NCI-H128 (cell line): ENCODE measurements around the gene FEM1A.
A peak's percentile ranks its signal among the peaks of the same experiment; 100 is the strongest.
"Not testable (repeated sequence)": the region's sequence is repeated elsewhere in the genome, so short reads cannot be mapped to it uniquely, and the experiment has no call there.

ENCODE experiments used
- DNase-seq: peaks from one replicate; lab custom pipeline; 2025; ENCODE audit not compliant: unreplicated experiment; lab: John Stamatoyannopoulos, UW

The FEM1A gene

DNA sequence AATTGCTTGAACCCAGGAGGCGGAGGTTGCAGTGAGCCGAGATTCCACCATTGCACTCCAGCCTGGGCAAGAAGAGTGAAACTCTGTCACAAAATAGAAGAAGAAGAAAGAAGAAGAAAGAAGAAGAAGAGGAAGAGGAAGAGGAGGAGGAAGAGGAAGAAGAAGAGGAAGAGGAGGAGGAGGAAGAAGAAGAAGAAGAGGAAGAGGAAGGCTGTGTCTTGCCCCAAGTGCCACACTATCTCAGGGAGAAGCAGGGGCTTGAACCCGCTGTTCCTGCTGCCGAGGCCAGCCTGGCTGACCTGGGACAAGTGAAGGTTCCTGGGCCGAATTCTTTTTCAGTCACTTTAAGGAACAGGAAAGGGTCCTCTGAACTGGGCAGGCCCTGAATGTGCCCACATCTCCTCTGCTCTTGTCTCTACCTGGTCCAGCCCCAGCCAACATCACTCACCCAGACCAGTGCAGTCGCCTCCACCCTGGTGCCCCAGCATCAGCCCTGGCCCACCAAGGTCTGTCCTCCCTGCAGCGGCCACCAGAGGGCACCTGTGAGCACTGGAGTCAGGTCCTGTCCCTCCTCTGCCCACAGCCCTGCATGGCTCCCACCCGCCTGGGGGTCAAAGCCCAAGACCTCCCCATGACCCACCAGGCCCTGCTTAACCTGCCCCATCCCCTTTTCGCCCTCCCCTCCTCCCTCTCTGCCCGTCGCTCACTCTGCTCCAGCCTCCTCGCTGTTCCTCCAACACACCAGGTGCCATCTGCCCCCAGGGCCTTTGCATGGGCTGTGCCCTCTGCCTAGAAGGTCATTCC is 20.0 kb downstream of the FEM1A start:
- no peak for DNase-seq

DNA sequence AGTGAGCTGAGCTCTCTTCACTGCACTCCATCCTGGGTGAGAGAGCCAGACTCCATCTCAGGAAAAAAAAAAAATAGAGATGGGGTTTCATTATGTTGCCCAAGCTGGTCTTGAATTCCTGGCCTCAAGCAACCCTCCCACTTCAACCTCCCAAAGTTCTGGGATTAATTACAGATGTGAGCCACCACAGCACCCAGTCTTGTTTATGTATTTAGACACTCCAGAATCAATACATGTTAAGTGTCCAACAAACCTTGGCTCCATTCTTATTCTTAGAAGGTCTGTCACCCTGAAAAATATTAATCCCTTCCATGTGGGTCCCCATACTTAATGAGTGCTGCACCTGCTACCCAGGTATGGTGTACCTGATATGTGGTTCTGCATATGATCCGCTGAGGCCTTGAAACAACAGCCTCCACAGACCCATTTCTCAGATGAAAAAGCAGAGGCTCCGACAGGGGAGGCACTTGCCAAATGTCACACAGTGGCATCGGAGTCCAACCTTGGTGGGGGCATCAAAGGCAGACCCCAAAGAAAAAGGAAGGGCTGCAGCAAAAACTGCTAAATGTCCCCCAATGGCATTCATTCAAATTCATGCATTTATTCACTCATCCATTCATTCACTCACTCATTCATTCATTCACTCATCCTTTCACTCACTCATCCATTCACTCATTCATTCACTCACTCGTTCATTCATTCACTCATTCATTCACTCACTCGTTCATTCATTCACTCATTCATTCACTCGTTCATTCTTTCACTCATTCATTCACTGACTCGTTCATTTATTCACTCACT is 23.3 kb downstream of the FEM1A start:
- no peak for DNase-seq

DNA sequence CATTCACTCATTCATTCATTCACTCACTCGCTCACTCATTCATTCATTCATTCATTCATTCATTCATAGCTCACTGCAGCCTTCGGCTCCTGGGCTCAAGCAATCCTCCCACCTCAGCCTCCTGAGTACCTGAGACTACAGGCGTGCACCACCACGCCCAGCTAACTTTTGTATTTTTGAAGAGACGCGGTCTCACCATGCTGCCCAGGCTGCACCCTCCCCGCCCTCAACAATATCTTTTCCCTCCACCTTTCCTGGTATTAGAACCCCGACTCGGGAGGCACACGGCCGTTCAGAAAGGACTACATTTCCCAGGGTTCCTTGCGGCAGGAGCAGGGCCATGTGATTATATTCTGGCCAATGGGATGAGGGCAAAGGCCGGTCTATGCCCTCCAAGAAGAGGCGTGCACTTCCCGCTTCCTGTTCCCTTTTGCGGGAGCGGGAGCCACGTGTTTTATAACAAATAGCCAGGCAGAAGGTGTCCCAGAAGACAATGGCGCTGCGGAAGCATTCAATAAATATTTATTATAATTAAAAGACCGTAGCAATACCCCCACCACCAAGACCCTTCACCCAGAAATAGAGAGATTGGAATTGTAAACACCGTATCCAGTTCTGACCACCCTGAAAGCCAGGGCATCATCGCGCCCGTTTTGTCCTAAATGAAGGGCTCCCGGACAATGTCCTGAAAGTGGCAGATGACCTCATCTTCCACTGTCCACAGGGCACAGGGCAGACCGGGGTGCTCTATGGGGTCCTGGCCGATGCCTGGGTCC is 24.1 kb downstream of the FEM1A start:
- DNase-seq, result peak; percentile 35

DNA sequence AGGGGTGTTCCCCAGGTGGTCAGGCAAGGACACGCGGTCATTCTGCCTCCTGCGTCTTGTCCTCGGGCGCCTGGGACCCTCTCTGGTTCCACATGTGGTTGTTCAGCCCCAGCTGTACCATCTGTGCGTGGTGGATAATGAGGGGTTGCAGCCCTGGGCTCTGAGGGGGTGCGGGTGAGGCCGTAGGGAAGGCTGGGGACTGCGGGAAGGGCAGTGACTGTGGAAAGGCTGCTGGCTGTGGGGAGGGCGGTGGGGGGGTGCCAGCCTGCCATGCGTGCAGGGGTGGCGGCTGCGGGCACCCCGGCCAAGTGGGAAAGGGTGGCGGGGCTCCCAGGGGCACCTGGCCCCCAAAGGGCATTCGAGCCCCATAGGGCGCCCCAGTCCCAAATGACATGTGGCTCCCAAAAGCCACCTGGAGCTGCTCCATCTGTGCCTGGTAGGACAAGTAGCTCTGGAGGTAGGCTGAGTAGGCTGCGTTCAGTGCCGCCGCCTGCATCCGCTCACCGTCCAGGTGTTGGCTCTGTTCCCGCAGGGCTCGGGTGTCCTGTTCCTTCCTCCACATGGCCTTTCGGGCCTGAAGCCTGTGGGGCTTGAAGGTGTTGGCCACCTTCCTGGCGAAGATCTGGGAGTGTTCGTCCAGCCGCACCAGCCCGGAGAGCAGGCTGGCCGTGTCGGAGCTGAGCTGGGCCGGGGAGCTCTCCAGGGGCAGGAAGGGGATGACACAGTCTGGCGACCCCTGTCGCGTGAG is 24.8 kb downstream of the FEM1A start:
- DNase-seq, result no peak

DNA sequence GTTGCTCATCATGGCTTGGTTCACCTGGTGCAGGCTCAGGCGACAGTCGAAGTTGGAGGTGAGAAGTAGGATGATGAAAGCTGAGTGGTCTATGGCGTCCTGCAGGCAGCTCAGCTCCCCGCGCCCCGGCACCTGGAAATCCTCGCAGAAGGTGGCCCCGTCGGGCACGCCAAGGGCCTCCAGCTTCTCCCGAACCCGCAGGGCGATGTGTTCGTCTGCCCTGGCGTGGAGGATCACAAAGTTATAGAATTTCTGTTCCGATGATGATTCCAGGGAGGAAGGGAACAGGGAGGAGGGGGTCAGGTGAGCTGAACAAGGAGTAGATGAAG is 25.4 kb downstream of the FEM1A start:
- DNase-seq, result no peak

DNA sequence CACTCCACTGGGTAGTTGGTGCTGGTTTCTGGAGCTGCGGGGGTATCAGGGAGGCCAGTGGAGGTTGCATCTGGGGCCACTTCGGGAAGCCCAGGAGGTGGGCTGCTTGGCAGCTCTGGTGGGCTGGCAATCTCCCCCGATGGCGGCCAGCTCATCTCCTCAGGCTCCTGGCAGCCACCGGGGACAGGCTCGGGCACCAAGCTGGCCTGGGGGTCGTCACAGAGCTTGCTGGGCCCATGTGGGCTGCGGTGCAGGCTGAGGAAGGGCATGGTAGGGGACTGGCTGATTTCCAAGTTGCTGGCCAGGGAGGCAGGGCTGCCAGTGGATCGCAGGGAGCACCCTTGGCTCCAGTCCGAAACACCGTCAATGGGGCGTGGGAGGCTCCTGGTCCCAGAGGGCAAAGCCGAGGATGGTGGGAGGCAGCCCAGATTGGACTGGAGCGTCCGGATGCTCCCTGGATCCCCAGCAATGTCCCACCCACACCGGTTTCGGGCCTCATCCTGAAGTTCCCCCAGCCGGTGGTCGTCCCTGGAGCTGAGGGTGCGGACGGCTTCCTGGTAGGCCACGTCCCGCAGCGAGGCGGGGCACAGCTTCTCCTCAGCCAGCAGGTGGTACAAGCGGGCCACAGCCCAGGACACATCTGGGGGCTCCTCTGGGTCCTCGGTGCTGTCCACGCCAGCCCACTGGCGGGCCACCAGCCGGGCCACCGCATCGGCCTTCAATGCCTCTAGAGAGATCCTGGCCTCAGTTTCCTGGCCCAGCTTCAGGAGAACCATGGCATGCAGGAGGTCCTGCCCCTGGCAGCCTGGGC is 26.1 kb downstream of the FEM1A start:
- no peak for DNase-seq

DNA sequence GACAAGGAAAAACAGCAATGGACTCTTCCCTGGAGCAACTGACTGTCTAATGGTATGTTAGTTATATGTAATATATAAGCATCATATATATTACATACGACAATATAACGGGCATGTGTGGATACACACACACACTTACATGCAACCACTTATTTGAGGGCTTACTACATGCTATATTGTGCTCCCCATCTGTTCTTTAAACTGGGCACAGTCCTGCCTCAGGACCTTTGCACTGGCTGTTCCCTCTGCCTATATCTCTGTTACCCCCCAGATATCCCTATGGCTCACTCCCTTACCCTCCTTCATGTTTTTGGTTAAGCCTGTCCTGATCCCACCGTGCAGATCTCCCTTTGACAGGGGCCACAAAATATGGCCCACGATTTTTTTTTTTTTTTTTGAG is 29.7 kb downstream of the FEM1A start:
- no peak for DNase-seq

DNA sequence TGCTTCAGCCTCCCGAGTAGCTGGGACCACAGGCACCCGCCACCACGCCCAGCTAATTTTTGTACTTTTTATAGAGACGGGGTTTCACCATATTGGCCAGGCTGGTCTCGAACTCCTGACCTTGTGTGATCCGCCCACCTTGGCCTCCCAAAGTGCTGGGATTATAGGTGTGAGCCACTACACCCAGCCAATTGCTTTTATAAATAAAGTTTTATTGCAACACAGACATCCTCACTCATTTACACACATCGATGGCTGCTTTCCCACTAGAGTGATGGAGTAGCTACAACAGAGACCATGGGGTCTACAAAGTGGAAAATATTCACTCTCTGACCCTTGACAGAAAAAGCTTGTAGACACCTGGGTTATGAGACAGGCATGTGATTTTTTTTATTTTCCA is 30.8 kb downstream of the FEM1A start:
- not testable (repeated sequence) for DNase-seq

DNA sequence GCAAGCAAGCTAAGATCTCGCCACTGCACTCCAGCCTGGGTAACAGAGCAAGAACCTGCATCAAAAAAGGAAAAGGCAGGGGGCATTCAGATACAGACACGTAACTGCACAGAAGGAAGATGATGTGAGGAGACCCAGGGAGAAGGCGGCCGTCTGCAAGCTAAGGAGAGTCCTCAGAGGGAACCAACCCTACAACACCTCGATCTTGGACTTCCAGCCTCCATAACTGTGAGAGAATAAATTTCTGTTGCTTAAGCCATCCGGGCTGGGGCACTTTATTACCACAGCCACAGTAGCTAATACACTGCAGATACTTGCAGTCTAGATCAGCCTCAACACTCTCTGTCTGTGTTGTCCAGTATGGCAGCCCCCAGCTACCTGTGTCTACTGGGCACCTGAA is 32.0 kb downstream of the FEM1A start:
- DNase-seq, result no peak

DNA sequence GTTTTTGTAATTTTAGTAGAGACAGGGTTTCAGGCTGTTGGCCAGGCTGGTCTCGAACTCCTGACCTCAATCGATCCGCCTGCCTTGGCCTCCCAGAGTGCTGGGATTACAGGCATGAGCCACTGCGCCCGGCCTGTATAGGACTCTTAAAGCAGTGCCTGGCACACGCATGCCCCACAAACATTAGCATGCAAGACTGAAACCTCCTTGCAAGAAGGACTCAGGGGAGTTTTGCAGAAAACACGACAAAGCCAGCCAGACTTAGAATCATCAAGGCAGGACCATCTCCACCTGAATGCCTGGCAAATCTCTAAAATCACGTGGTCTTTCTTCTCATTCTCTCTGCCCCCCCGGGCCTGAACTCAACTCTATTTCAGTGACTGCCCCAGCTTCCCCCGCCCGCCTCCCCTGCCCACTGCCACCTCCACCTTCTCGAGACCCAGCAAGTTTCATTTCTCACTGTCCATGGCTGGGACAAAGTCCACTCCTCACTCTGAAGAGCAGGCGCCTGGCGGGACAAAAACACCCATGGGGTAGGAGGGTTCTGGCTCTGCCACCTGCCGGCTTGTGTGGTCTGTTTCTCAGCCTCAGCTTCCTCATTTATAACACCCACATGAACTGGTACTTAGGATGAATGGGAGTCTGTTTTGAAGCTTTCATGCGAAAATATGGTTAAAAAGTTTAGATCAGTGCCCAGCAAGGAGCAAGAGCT is 37.6 kb downstream of the FEM1A start:
- DNase-seq, result no peak

DNA sequence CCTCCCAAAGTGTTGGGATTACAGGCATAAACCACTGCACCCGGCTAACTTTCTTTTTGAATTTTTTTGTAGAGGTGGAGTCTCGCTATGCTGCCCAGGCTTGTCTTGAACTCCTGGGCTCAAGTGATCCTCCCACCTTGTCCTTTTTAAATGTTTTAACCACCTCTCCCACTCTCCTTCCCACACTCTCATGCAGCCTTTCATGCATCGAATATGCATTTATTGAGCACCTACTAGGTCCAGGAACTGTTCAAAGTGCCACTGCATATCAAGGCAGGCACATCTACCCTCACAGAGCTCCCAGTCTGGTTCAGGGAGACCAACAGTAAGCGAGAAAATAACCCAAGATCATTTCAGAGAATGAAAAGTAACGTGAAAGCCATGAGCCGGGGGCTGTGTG is 38.8 kb downstream of the FEM1A start:
- no peak for DNase-seq

DNA sequence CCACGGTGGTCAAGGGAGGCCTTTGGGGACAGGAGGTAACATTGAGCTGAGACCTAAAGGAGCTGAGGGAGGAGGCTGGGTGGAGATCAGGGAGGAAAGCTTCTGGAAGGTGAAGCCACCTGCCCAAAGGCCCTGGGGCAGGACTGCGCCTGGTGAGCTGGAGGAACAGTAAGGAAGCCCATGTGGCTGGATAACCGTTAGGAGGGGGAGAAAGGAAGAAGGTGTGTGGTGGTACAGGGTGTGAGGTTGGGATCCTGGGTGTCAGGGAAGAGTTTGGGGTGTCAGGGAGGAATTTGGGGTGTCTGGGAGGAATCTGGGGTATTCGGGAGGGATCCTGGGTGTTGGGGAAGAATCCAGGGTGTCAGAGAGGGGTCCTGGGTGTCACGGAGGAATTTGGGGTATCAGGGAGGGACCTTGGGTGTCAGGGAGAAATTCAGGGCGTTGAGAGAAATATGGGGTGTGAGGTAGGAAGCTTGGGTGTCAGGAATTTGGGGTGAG is 39.3 kb downstream of the FEM1A start:
- DNase-seq, result no peak

DNA sequence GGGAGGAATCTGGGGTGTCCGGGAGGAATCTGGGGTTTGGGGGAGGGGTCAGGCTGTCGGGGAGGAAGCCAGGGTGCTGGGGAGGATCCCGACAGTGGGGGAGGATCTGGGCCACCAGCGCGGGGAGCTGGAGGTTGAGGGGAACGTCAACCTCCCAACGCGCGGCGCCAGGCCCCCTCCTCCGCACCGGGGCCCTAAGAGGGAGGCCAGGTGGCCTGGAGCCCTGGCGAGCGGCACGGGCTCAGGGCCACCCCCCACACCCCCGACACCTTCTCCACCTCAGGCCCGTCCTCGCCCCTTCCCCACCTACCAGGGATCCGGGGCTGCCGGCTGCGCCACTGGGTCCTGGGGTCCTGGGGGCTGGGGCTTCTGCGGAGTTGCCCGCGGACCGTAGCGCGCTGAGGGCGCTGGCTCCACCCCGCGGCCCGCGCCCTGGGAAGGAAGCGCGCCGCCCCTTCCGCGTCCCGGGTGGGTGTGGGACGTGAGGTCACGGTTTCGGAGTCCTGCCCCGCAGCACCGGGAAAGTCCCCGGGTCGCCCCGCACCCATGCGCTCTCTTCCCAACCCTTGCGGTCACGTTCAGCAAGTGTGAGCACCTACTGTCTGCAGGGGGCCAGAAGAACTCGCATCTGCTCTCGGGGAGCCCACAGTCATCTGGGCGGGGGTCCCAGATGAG is 39.9 kb downstream of the FEM1A start, which contains the start of gene TICAM1:
Gene TICAM1 (minus strand): TSS at position 409 of the 675 bp plus-strand sequence. CDS start 13,335 bp downstream, outside the sequence.
- DNase-seq, result no peak

DNA sequence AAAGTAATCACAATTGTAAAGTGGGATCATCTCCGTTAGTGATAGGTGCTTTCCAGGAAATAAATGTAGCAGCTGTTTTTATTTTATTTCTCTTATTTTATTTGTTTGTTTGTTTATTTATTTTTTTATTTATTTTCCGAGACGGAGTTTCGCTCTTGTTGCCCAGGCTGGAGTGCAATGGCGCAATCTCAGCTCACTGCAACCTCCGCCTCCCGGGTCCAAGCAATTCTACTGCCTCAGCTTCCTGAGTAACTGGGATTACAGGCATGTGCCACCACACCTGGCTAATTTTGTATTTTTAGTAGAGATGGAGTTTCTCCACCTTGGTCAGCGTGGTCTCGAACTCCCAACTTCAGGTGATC is 40.4 kb downstream of the FEM1A start:
- DNase-seq, result not testable (repeated sequence)

DNA sequence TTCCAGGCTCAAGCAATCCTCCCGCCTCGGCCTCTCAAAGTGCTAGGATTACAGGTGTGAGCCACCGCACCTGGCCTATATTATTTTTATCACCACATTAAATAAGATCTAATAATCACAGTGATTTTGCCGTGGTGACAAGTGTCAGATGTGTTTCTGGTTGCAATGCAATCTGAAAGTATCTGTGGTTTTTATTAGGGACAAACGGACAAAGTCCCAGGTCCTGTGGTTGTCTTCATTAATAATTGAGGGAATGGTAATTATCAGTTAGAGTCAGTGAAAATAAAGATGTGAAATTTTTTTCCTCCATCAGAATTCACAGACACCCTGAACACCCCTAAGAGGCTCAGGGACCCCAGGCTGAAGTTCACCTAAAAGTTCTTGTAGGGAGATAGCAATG is 41.2 kb downstream of the FEM1A start:
- no peak for DNase-seq

DNA sequence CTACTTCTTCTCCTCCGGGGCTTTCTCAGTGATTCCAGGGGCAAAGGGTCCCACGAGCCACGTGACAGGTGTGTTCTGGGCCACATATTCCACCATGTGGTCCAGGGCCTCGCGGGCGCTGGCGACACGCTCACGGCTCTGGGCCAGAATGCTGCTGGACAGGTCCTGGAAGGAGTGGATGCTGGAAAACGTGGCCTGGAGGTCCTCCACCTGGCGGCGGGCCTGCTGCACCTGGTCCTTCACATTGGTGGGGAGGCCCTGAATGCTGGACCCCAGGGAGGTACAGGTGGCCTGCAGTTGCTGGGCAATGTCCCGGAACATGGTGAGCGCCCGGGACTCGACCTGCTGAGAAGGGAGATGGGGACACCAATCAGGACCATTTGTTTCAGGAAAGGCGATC is 47.7 kb downstream of the FEM1A start:
- DNase-seq, result no peak

DNA sequence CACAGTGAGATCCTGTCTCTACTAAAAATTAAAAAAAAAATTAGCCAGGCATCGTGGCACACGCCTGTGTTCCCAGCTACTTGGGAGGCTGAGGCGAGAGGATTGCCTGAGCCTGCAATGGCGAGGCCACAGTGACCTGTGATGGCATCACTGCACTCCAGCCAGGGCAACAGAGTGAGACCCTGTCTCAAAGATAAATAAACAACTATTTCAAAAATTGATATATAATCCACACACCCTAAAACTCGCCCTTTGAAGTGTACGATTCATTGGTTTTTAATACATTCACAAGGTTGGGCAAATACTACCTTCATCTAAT is 52.1 kb downstream of the FEM1A start:
- DNase-seq, result no peak

DNA sequence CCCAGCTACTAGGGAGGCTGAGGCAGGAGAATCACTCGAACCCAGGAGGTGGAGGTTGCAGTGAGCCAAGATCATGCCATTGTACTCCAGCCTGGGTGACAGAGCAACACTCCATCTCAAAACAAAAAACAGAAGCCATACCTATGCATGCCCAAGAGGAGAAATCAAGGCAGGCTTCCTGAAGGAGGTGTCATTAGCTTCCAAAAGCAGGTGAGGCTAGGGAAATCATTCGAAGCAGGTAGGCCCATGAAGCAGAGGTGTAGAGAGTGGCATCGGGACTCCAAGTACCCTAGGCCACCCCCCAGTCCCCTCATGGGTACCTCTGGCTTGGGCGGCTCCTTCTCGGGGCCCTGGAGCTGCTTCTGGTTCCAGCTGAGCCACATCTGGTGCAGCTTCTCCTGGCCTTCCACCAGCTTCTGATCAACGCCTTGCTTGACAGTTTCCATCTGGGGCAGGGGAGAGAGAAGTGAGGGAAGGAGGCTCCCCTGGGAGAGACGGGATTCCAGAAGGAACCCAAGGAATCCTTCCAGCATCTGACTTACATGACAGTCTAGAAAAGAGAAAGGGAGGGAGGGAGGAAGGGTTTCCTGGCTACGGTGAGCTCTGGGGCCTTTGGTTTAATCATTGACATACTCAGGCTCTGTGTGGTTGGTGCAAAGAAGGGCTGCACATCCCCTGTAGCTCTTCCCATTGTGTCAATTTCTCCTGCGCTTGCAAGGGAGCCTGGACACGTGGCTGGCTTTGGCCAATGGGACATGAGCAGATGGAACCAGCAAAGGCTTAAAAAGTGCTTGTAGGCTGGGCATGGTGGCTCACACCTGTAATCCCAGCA is 53.0 kb downstream of the FEM1A start:
- no peak for DNase-seq
